Muscle layer of colon (tissue), 2 donors: Measurements from ENCODE around the gene PAX2.

ENCODE experiments used
- H3K27ac ChIP-seq: one replicate; pipeline ENCODE4 v1.7.0; 2013; ENCODE audit warnings: low read depth, mild to moderate bottlenecking, low read length, moderate library complexity
- H3K27me3 ChIP-seq, 2 donors: one replicate each; pipeline ENCODE4 v1.7.0; 2013; ENCODE audit warnings: low read length in 2 of 2, mild to moderate bottlenecking in 2 of 2; ENCODE audit not compliant: insufficient read depth in 2 of 2, control insufficient read depth in 1 of 2
- H3K36me3 ChIP-seq: one replicate; pipeline ENCODE4 v1.7.0; 2013; ENCODE audit warnings: mild to moderate bottlenecking, low read length; ENCODE audit not compliant: insufficient read depth
- H3K4me1 ChIP-seq: one replicate; pipeline ENCODE4 v1.7.0; 2013; ENCODE audit warnings: mild to moderate bottlenecking, low read length; ENCODE audit not compliant: insufficient read depth
- H3K4me3 ChIP-seq, 2 donors: one replicate each; pipeline ENCODE4 v1.7.0; 2013; ENCODE audit warnings: low read length in 2 of 2, low read depth in 1 of 2, mild to moderate bottlenecking in 1 of 2, moderate library complexity in 1 of 2
- H3K9ac ChIP-seq: one replicate; pipeline ENCODE4 v1.7.0; 2013; ENCODE audit warnings: low read length
- H3K9me3 ChIP-seq: one replicate; pipeline ENCODE4 v1.7.0; 2013; ENCODE audit warnings: mild to moderate bottlenecking, low read length
- donor health status: abdominal sarcoma.
- donor health status: Adenocarcinoma of cecum.

PAX2 gene

GRCh38 chr10:100713859-100714565, 31.4 kb upstream of the PAX2 start:
- H3K27ac ChIP-seq: no peak overlapping the region
- H3K4me3 ChIP-seq: no peak overlapping the region
- peaks cover 62 to 86% of the 10 kb centered on the region in 2 donors for H3K27me3 ChIP-seq

GRCh38 chr10:100714566-100714950, 30.8 kb upstream of the PAX2 start:
- Histone ChIP-seq H3K4me1 (no peaks in the 10 kb centered on the region), H3K27ac (no peak overlapping the region), H3K36me3 (no peaks in the 10 kb centered on the region), H3K9me3 (no peaks in the 10 kb centered on the region), H3K27me3 (peaks cover 62 to 81% of the 10 kb centered on the region in 2 donors), H3K4me3 (no peak overlapping the region), H3K9ac (no peak overlapping the region)

More at GRCh38 chr10:100713859-100714565, 31.4 kb upstream of the PAX2 start:
- no peaks in the 10 kb centered on the region for H3K36me3 ChIP-seq
- no peaks in the 10 kb centered on the region for H3K4me1 ChIP-seq
- H3K9me3 ChIP-seq: no peaks in the 10 kb centered on the region
- H3K9ac ChIP-seq: no peak overlapping the region

- peaks cover 63 to 81% of the 10 kb centered on the region in 2 donors for H3K27me3 ChIP-seq
- H3K4me3 ChIP-seq: no peak overlapping the region
- no peaks in the 10 kb centered on the region for H3K9me3 ChIP-seq
- no peaks in the 10 kb centered on the region for H3K36me3 ChIP-seq
- no peak overlapping the region for H3K27ac ChIP-seq
- H3K4me1 ChIP-seq: no peaks in the 10 kb centered on the region
- H3K9ac ChIP-seq: no peak overlapping the region
These were observed 30.3 kb upstream of the PAX2 start for GRCh38 chr10:100715101-100715444.

- Histone ChIP-seq H3K27me3 (peaks cover 66 to 81% of the 10 kb centered on the region in 2 donors), H3K9ac (no peak overlapping the region), H3K9me3 (no peaks in the 10 kb centered on the region), H3K4me1 (no peaks in the 10 kb centered on the region), H3K27ac (no peak overlapping the region), H3K36me3 (no peaks in the 10 kb centered on the region), H3K4me3 (no peak overlapping the region)
These were observed 29.7 kb upstream of the PAX2 start for GRCh38 chr10:100715445-100716385.

- Histone ChIP-seq H3K27ac (no peak overlapping the region), H3K4me1 (no peaks in the 10 kb centered on the region), H3K9ac (no peak overlapping the region), H3K36me3 (no peaks in the 10 kb centered on the region), H3K9me3 (no peaks in the 10 kb centered on the region), H3K27me3 (peaks cover 52 to 68% of the 10 kb centered on the region in 2 donors), H3K4me3 (no peak overlapping the region)
These were observed 28.2 kb upstream of the PAX2 start for GRCh38 chr10:100717166-100717565.

GRCh38 chr10:100718197-100718742, 27.1 kb upstream of the PAX2 start:
- Histone ChIP-seq H3K9me3 (no peaks in the 10 kb centered on the region), H3K4me1 (no peaks in the 10 kb centered on the region), H3K36me3 (no peaks in the 10 kb centered on the region), H3K27ac (no peak overlapping the region), H3K9ac (no peak overlapping the region), H3K27me3 (peaks cover 50 to 68% of the 10 kb centered on the region in 2 donors), H3K4me3 (no peak overlapping the region)

- Histone ChIP-seq H3K4me3 (no peak overlapping the region), H3K27me3 (peaks cover 30 to 71% of the 10 kb centered on the region in 2 donors)
These were observed 22.2 kb upstream of the PAX2 start for GRCh38 chr10:100723180-100723579.

GRCh38 chr10:100723770-100724530, 21.4 kb upstream of the PAX2 start:
- no peaks in the 10 kb centered on the region for H3K9me3 ChIP-seq
- no peaks in the 10 kb centered on the region for H3K4me1 ChIP-seq
- no peak overlapping the region for H3K9ac ChIP-seq
- H3K4me3 ChIP-seq: no peak overlapping the region
- H3K27me3 ChIP-seq: peaks cover 37 to 77% of the 10 kb centered on the region in 2 donors
- no peak overlapping the region for H3K27ac ChIP-seq
- no peaks in the 10 kb centered on the region for H3K36me3 ChIP-seq

More at GRCh38 chr10:100723180-100723579, 22.2 kb upstream of the PAX2 start:
- Histone ChIP-seq H3K9ac (no peak overlapping the region), H3K4me1 (no peaks in the 10 kb centered on the region), H3K27ac (no peak overlapping the region), H3K36me3 (no peaks in the 10 kb centered on the region), H3K9me3 (no peaks in the 10 kb centered on the region)

- Histone ChIP-seq H3K36me3 (no peaks in the 10 kb centered on the region), H3K27me3 (peaks cover 42 to 82% of the 10 kb centered on the region in 2 donors), H3K4me3 (no peak overlapping the region), H3K9me3 (no peaks in the 10 kb centered on the region), H3K4me1 (peaks cover under 1% of the 10 kb centered on the region), H3K9ac (no peak overlapping the region), H3K27ac (no peak overlapping the region)
These were observed 20.8 kb upstream of the PAX2 start for GRCh38 chr10:100724531-100725027.

- Histone ChIP-seq H3K27ac (no peak overlapping the region), H3K27me3 (peaks cover 46 to 82% of the 10 kb centered on the region in 2 donors), H3K9ac (no peak overlapping the region), H3K9me3 (no peaks in the 10 kb centered on the region), H3K4me1 (peaks cover 5% of the 10 kb centered on the region), H3K4me3 (no peak overlapping the region), H3K36me3 (no peaks in the 10 kb centered on the region)
These were observed 20.3 kb upstream of the PAX2 start for GRCh38 chr10:100725071-100725471.
